DOHH2 (cell line): ENCODE measurements around the gene CNTN4.

Experiments used
- H3F3A ChIP-seq: fragments of 200-600 bp; sonication (generic), shearing (Covaris generic); 2 replicates; pipeline ENCODE4 v1.6.0; 2016; ENCODE audit warnings: antibody characterized with exemption, mild to moderate bottlenecking; ENCODE audit not compliant: control insufficient read depth, insufficient read depth
- H3K27ac ChIP-seq: fragments of 200-600 bp; sonication (generic); 2 replicates; pipeline ENCODE4 v1.5.1; 2014; ENCODE audit warnings: low read depth, mild to moderate bottlenecking, low read length, moderate library complexity
- H3K27me3 ChIP-seq: fragments of 200-600 bp; sonication (generic); 2 replicates; pipeline ENCODE4 v1.6.1; 2014; ENCODE audit warnings: mild to moderate bottlenecking, low read length, mixed read lengths; ENCODE audit not compliant: control insufficient read depth
- H3K36me3 ChIP-seq: fragments of 200-600 bp; sonication (generic); 2 replicates; pipeline ENCODE4 v1.6.1; 2014; ENCODE audit warnings: mild to moderate bottlenecking, low read length, moderate library complexity, mixed read lengths; ENCODE audit not compliant: control insufficient read depth
- H3K4me1 ChIP-seq: fragments of 200-600 bp; sonication (generic); 2 replicates; pipeline ENCODE4 v1.6.1; 2014; ENCODE audit warnings: mild to moderate bottlenecking, low read length, mixed read lengths; ENCODE audit not compliant: control insufficient read depth
- H3K4me2 ChIP-seq: fragments of 200-600 bp; sonication (generic); 2 replicates; pipeline ENCODE4 v1.6.0; 2014; ENCODE audit warnings: mild to moderate bottlenecking, low read length, moderate library complexity
- H3K4me3 ChIP-seq: fragments of 200-600 bp; sonication (generic); 2 replicates; pipeline ENCODE4 v1.5.1; 2014; ENCODE audit warnings: mild to moderate bottlenecking, low read length, mixed read lengths
- H3K79me2 ChIP-seq: fragments of 200-600 bp; sonication (generic); 2 replicates; pipeline ENCODE4 v1.6.1; 2014; ENCODE audit warnings: mild to moderate bottlenecking, low read length, mixed read lengths; ENCODE audit not compliant: control insufficient read depth
- H3K9me2 ChIP-seq: fragments of 200-600 bp; sonication (generic); replicated peaks from 2 replicates; pipeline ENCODE4 v1.6.1; 2014; ENCODE audit warnings: mild to moderate bottlenecking, low read length, mixed read lengths; ENCODE audit not compliant: control insufficient read depth
- H3K9me3 ChIP-seq: fragments of 200-600 bp; sonication (generic); 2 replicates; pipeline ENCODE4 v1.6.1; 2014; ENCODE audit warnings: antibody characterized with exemption, low read length, mixed read lengths; ENCODE audit not compliant: control insufficient read depth, insufficient read depth
- H4K20me1 ChIP-seq: fragments of 200-600 bp; sonication (generic); 2 replicates; pipeline ENCODE4 v1.6.0; 2014; ENCODE audit warnings: low read depth, mild to moderate bottlenecking, antibody characterized with exemption, low read length, moderate library complexity; ENCODE audit not compliant: control insufficient read depth, insufficient read depth
- CTCF ChIP-seq: fragments of 200-600 bp; sonication (generic); IDR thresholded peaks from one replicate; pipeline ENCODE4 v1.5.1; 2014; ENCODE audit warnings: antibody characterized with exemption, mild to moderate bottlenecking, low read depth, low read length; ENCODE audit not compliant: poor library complexity, severe bottlenecking
- EZH2phosphoT487 ChIP-seq: fragments of 200-600 bp; sonication (generic); IDR thresholded peaks from 2 replicates; pipeline ENCODE4 v1.6.1; 2017; ENCODE audit warnings: borderline replicate concordance, mild to moderate bottlenecking, antibody characterized with exemption, low read length, moderate library complexity, mixed read lengths

The CNTN4 gene

GRCh38 chr3:2889736-2890135 lies 791.1 kb downstream of the CNTN4 start:
- no peaks in the 10 kb centered on the region for H3K4me1 ChIP-seq
- H3K4me2 ChIP-seq: no peak overlapping the region
- H3K79me2 ChIP-seq: no peaks in the 10 kb centered on the region
- no peaks in the 10 kb centered on the region for H3K36me3 ChIP-seq
- H3K4me3 ChIP-seq: no peak overlapping the region
- no peaks in the 10 kb centered on the region for H3K9me2 ChIP-seq
- TF ChIP-seq EZH2phosphoT487: no peak
- no peak for TF ChIP-seq CTCF
- no peaks in the 10 kb centered on the region for H3F3A ChIP-seq
- H3K27ac ChIP-seq: no peak overlapping the region
- no peaks in the 10 kb centered on the region for H4K20me1 ChIP-seq
- no peaks in the 10 kb centered on the region for H3K9me3 ChIP-seq
- H3K27me3 ChIP-seq: no peaks in the 10 kb centered on the region

DNA sequence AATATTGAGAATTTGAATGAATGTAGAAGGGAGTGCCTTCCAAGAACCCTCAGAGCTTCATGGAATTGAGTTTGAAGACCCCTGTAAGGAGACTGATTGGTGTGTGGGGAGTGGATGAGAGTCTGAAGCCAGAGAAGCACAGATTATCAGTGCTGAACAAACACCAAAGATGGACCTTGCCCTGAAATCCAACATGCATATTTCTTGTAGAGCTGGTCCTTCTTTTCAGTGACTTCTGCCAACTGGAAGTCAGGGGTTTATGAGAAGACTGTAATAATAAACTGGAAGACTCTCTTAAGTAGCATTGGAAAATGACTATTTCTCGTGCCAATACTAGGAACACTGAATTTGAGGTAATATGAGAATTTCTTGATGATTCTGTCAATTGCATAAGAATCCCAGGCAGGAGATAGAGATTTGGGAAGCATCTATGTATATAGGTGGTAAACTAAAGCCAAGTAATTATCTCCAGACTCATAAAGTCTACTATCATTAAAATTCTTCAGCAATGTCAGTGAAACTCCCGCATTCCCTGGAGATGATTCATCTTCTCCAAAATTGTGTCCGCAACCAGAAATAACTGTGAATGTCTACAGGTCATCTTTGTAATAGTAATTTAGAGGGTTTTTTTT lies 797.8 kb downstream of the CNTN4 start:
- Histone ChIP-seq H3K36me3 (no peaks in the 10 kb centered on the region), H3K27me3 (no peaks in the 10 kb centered on the region), H3K4me3 (no peak overlapping the region), H3K27ac (no peak overlapping the region), H3F3A (no peaks in the 10 kb centered on the region), H4K20me1 (no peaks in the 10 kb centered on the region), H3K4me1 (no peaks in the 10 kb centered on the region), H3K9me3 (no peaks in the 10 kb centered on the region), H3K79me2 (no peaks in the 10 kb centered on the region), H3K9me2 (no peaks in the 10 kb centered on the region), H3K4me2 (no peak overlapping the region)
- no peak for TF ChIP-seq EZH2phosphoT487
- TF ChIP-seq CTCF: no peak

DNA sequence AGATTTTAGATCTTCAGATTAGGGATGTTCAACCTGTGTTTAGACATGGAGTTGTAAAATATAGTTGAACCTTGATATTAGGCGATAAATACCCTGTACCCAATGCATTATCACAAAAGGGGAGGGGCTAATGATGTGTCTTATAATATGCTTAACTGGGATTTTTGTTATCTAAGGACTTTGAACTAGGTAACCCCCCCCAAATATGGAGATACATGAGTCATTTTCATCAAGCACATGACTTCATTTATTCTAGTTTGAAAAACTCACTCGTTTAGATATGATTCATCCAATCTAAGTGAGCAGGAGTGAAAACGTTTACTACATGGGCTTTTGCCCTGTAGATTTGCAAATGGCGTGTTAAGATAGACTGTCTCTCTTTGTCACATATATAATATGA lies 799.2 kb downstream of the CNTN4 start:
- Histone ChIP-seq H3K9me2 (no peaks in the 10 kb centered on the region), H3K27ac (no peak overlapping the region), H3K27me3 (no peaks in the 10 kb centered on the region), H3K79me2 (no peaks in the 10 kb centered on the region), H3K4me2 (no peak overlapping the region), H3F3A (no peaks in the 10 kb centered on the region), H3K4me1 (no peaks in the 10 kb centered on the region), H3K36me3 (no peaks in the 10 kb centered on the region), H3K9me3 (no peaks in the 10 kb centered on the region), H4K20me1 (no peaks in the 10 kb centered on the region), H3K4me3 (no peak overlapping the region)
- no peak for TF ChIP-seq CTCF
- TF ChIP-seq EZH2phosphoT487: no peak
